ENCODE measurements around the gene RAVER2.
"Not testable (repeated sequence)": the region's sequence is repeated elsewhere in the genome, so short reads cannot be mapped to it uniquely, and the experiment has no call there.

The RAVER2 gene

GRCh38 chr1:64715186-64715585 is 29.7 kb upstream of the RAVER2 start:
- H3K4me3 ChIP-seq (ENCODE audit: low read length): no peak overlapping the region
- no peaks in the 10 kb centered on the region for H3K36me3 ChIP-seq (ENCODE audit: control insufficient read depth, insufficient read depth, low read length)
- no CpG with 5 or more reads among the region's 2 CpGs for WGBS (ENCODE audit: insufficient coverage, insufficient read length)
- no peaks in the 10 kb centered on the region for H3K9me3 ChIP-seq (ENCODE audit: control insufficient read depth, insufficient read depth, low read length)
- no peak overlapping the region for H3K27ac ChIP-seq (ENCODE audit: low read length)
- H3K4me1 ChIP-seq (ENCODE audit: control insufficient read depth, insufficient read depth, low read length): 0 out of 2 replicates have a peak, but pooled peaks cover 2% of the 10 kb centered on the region
- no peaks in the 10 kb centered on the region for H3K27me3 ChIP-seq (ENCODE audit: control insufficient read depth, insufficient read depth, low read length)
- no peak for DNase-seq (ENCODE audit: low read depth, low spot score)

DNA sequence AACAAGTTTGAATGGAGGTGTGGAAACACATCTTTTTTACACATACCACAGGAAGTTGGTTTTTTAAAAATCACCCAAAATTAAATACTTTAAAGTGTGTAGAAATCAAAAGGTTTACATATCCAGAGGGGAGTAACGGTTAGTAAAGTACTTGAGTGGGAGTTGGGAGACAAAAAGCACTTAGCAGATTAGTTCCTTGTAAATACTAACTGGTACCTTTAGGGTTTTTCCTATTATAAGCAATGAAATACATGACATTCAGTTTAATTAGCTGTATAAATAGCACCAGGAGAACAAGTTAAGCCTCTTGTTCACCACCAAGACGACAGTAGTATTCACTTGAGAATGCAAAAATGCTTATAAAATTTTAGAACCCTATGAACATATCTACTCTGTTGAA is 23.7 kb upstream of the RAVER2 start:
- Histone ChIP-seq H3K27ac (ENCODE audit: low read length) (no peak overlapping the region), H3K4me3 (ENCODE audit: low read length) (no peak overlapping the region), H3K27me3 (ENCODE audit: control insufficient read depth, insufficient read depth, low read length) (no peaks in the 10 kb centered on the region), H3K36me3 (ENCODE audit: control insufficient read depth, insufficient read depth, low read length) (no peaks in the 10 kb centered on the region), H3K4me1 (ENCODE audit: control insufficient read depth, insufficient read depth, low read length) (no peaks in the 10 kb centered on the region), H3K9me3 (ENCODE audit: control insufficient read depth, insufficient read depth, low read length) (no peaks in the 10 kb centered on the region)
- no CpG with 5 or more reads among the region's 2 CpGs for WGBS (ENCODE audit: insufficient coverage, insufficient read length)
- DNase-seq (ENCODE audit: low read depth, low spot score): no peak

DNA sequence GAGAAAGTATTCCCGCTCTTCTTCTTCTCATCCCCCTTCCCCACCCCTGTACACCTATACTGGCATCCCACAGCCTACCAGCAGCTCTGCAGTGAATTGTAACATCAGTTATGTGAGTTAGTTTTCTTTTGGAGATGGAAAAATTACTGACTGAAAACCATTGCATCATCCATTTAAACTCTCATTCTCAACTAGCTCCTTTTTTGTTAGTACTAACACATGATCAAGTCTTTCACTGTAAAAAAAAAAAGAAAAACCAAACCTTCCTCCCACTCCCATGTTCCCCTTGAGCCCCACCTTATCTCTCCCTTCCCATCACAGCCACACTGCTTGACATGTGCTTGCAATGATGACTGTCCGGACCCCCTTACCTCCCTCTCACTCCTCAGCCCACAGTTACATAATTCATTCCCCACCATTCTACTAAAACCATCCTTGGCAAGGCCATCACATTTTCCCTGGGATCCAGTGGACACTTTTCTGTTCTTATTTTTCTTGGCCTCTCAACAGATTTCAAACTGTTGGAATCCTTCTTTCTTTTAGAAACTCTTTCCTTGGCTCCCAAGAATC is 23.2 kb upstream of the RAVER2 start:
- Histone ChIP-seq H3K4me3 (ENCODE audit: low read length) (no peak overlapping the region), H3K4me1 (ENCODE audit: control insufficient read depth, insufficient read depth, low read length) (no peaks in the 10 kb centered on the region), H3K36me3 (ENCODE audit: control insufficient read depth, insufficient read depth, low read length) (no peaks in the 10 kb centered on the region), H3K9me3 (ENCODE audit: control insufficient read depth, insufficient read depth, low read length) (no peaks in the 10 kb centered on the region), H3K27ac (ENCODE audit: low read length) (no peak overlapping the region), H3K27me3 (ENCODE audit: control insufficient read depth, insufficient read depth, low read length) (no peaks in the 10 kb centered on the region)
- no peak for DNase-seq (ENCODE audit: low read depth, low spot score)
- no CpG with 5 or more reads among the region's 2 CpGs for WGBS (ENCODE audit: insufficient coverage, insufficient read length)

GRCh38 chr1:64727861-64728260 is 17.0 kb upstream of the RAVER2 start:
- no peak for DNase-seq (ENCODE audit: low read depth, low spot score)
- no CpG with 5 or more reads among the region's 1 CpG for whole genome bisulfite sequencing (ENCODE audit: insufficient coverage, insufficient read length)
- Histone ChIP-seq H3K4me3 (ENCODE audit: low read length) (no peak overlapping the region), H3K27me3 (ENCODE audit: control insufficient read depth, insufficient read depth, low read length) (no peaks in the 10 kb centered on the region), H3K9me3 (ENCODE audit: control insufficient read depth, insufficient read depth, low read length) (no peaks in the 10 kb centered on the region), H3K27ac (ENCODE audit: low read length) (no peak overlapping the region), H3K4me1 (ENCODE audit: control insufficient read depth, insufficient read depth, low read length) (no peaks in the 10 kb centered on the region), H3K36me3 (ENCODE audit: control insufficient read depth, insufficient read depth, low read length) (no peaks in the 10 kb centered on the region)

GRCh38 chr1:64733581-64734286 is 11.1 kb upstream of the RAVER2 start:
- Histone ChIP-seq H3K27ac (ENCODE audit: low read length) (no peak overlapping the region), H3K4me3 (ENCODE audit: low read length) (no peak overlapping the region), H3K4me1 (ENCODE audit: control insufficient read depth, insufficient read depth, low read length) (no peaks in the 10 kb centered on the region), H3K9me3 (ENCODE audit: control insufficient read depth, insufficient read depth, low read length) (no peaks in the 10 kb centered on the region), H3K36me3 (ENCODE audit: control insufficient read depth, insufficient read depth, low read length) (no peaks in the 10 kb centered on the region), H3K27me3 (ENCODE audit: control insufficient read depth, insufficient read depth, low read length) (no peaks in the 10 kb centered on the region)
- DNase-seq (ENCODE audit: low read depth, low spot score): no peak
- WGBS (ENCODE audit: insufficient coverage, insufficient read length): no CpG with 5 or more reads among the region's 3 CpGs

DNA sequence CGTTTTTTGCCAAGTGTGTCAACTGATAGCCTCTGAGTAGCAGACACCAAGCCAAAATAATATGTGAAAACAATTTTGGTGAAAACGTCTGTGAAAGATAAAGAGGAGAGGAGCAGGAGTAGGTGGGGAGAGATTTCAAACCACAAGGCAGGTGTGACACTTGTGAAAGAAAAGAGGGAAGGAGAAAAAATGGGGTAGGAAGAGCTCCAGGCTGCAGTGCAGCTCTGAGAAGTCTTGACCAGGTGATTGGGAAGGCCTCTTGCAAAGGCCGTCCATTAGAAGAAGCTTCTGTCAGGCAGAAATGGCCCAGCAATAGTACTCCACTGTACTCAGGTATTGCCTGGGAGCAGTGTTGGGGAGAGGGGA is 10.6 kb upstream of the RAVER2 start:
- Histone ChIP-seq H3K27me3 (ENCODE audit: control insufficient read depth, insufficient read depth, low read length) (no peaks in the 10 kb centered on the region), H3K4me3 (ENCODE audit: low read length) (no peak overlapping the region), H3K27ac (ENCODE audit: low read length) (no peak overlapping the region), H3K9me3 (ENCODE audit: control insufficient read depth, insufficient read depth, low read length) (no peaks in the 10 kb centered on the region), H3K36me3 (ENCODE audit: control insufficient read depth, insufficient read depth, low read length) (no peaks in the 10 kb centered on the region), H3K4me1 (ENCODE audit: control insufficient read depth, insufficient read depth, low read length) (no peaks in the 10 kb centered on the region)
- no CpG with 5 or more reads among the region's 3 CpGs for WGBS (ENCODE audit: insufficient coverage, insufficient read length)
- DNase-seq (ENCODE audit: low read depth, low spot score): no peak

GRCh38 chr1:64740687-64741086 is 4.2 kb upstream of the RAVER2 start:
- H3K27me3 ChIP-seq (ENCODE audit: control insufficient read depth, insufficient read depth, low read length); DNase-seq (ENCODE audit: low read depth, low spot score); H3K4me1 ChIP-seq (ENCODE audit: control insufficient read depth, insufficient read depth, low read length); H3K27ac ChIP-seq (ENCODE audit: low read length); H3K36me3 ChIP-seq (ENCODE audit: control insufficient read depth, insufficient read depth, low read length); H3K9me3 ChIP-seq (ENCODE audit: control insufficient read depth, insufficient read depth, low read length); H3K4me3 ChIP-seq (ENCODE audit: low read length): not testable (repeated sequence)
- no CpG with 5 or more reads among the region's 1 CpG for WGBS (ENCODE audit: insufficient coverage, insufficient read length)

DNA sequence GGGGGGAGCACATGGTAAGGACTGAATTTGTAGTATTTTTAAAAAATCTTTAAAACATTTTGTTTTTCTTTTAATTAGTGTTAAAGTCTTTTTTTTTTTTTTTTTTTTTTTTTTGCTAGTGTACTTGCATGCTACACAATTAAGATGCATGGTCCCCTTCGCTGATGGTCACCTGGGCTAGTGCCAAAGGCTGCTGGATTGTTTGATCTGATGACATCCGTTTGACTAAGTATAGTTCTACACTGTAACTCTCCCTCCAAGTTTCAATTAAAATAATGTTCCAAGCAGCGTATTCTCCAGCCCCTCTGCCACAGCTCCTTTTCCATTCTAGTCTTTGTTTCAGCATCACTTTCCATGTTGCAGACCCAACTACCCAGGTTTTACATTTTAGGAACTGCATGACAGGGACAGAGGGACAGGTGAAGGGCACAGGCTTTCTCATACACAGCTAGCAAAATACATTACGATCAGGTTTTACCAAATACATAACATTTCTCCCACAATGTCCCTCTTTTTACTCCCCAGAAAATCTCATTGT is 852 bp upstream of the RAVER2 start:
- Histone ChIP-seq H3K9me3 (ENCODE audit: control insufficient read depth, insufficient read depth, low read length) (no peaks in the 10 kb centered on the region), H3K27ac (ENCODE audit: low read length) (no peak overlapping the region), H3K4me3 (ENCODE audit: low read length) (peak overlapping the region; percentile 72; the same call in 1 of the 2 replicates), H3K36me3 (ENCODE audit: control insufficient read depth, insufficient read depth, low read length) (no peaks in the 10 kb centered on the region), H3K4me1 (ENCODE audit: control insufficient read depth, insufficient read depth, low read length) (no peaks in the 10 kb centered on the region), H3K27me3 (ENCODE audit: control insufficient read depth, insufficient read depth, low read length) (no peaks in the 10 kb centered on the region)
- WGBS (ENCODE audit: insufficient coverage, insufficient read length): no CpG with 5 or more reads among the region's 4 CpGs
- no peak for DNase-seq (ENCODE audit: low read depth, low spot score)

DNA sequence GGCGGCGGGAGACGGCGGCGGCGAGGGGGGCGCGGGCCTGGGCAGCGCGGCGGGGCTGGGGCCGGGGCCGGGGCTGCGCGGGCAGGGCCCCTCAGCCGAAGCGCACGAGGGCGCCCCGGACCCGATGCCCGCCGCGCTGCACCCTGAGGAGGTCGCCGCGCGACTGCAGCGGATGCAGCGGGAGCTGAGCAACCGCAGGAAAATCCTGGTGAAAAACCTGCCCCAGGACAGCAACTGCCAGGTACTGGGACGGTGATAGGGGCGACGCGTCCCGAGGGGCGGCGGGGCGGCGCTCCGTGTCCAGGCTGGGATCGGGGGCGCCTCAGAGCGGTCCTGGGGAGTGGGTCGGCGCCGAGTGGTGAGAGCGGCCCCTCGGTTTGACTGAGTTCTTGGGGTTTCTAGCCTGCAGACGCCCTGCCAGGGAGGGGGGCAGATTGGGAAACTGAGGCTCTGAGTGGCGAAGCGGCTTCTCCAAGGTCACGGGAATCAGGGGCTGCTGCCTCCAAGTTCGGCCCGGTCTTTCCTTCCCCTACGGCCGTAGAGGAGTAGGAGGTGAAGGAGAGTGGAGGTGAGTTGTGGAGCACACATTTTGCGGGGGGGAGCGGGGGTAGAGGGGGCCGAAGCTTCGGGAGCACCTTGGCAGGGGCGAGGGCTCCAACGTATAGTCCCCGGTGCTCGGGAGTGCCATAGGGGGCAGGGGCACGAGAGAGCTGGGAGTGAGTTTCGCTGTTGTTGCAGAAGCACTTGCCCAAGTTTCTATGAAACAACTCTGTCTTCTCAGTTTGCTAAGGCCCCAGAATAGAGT is 508 bp downstream of the RAVER2 start:
- H3K27me3 ChIP-seq (ENCODE audit: control insufficient read depth, insufficient read depth, low read length): no peaks in the 10 kb centered on the region
- H3K4me1 ChIP-seq (ENCODE audit: control insufficient read depth, insufficient read depth, low read length): no peaks in the 10 kb centered on the region
- no CpG with 5 or more reads among the region's 67 CpGs for WGBS (ENCODE audit: insufficient coverage, insufficient read length)
- DNase-seq (ENCODE audit: low read depth, low spot score): no peak
- no peaks in the 10 kb centered on the region for H3K9me3 ChIP-seq (ENCODE audit: control insufficient read depth, insufficient read depth, low read length)
- H3K27ac ChIP-seq (ENCODE audit: low read length): no peak overlapping the region
- peak overlapping the region; percentile 72; the same call in 1 of the 2 replicates for H3K4me3 ChIP-seq (ENCODE audit: low read length)
- no peaks in the 10 kb centered on the region for H3K36me3 ChIP-seq (ENCODE audit: control insufficient read depth, insufficient read depth, low read length)

- H3K4me3 ChIP-seq (ENCODE audit: low read length): peak overlapping the region; percentile 72; the same call in 1 of the 2 replicates
- H3K36me3 ChIP-seq (ENCODE audit: control insufficient read depth, insufficient read depth, low read length): no peaks in the 10 kb centered on the region
- no peaks in the 10 kb centered on the region for H3K27me3 ChIP-seq (ENCODE audit: control insufficient read depth, insufficient read depth, low read length)
- H3K27ac ChIP-seq (ENCODE audit: low read length): no peak overlapping the region
- WGBS (ENCODE audit: insufficient coverage, insufficient read length): no CpG with 5 or more reads among the region's 8 CpGs
- no peaks in the 10 kb centered on the region for H3K4me1 ChIP-seq (ENCODE audit: control insufficient read depth, insufficient read depth, low read length)
- DNase-seq (ENCODE audit: low read depth, low spot score): no peak
- H3K9me3 ChIP-seq (ENCODE audit: control insufficient read depth, insufficient read depth, low read length): no peaks in the 10 kb centered on the region
Observed at GRCh38 chr1:64745986-64746940, 1.4 kb downstream of the RAVER2 start.

All from iPS DF 6.9 (cell line).